Inflammatory macrophage (primary cell): Measurements from ENCODE around the gene ATP6V1G1.
"Not testable (repeated sequence)": the region's sequence is repeated elsewhere in the genome, so short reads cannot be mapped to it uniquely, and the experiment has no call there.

ENCODE experiments used
- DNase-seq, 2 donors: peaks; one replicate each; pipeline ENCODE4 v3.0.0-alpha.2; 2020 to 2022

Gene ATP6V1G1

GRCh38 chr9:114580609-114581193 is 6.9 kb upstream of the ATP6V1G1 start:
- no peak for DNase-seq

GRCh38 chr9:114583371-114584155 is 4.0 kb upstream of the ATP6V1G1 start:
- no peak for DNase-seq

DNA sequence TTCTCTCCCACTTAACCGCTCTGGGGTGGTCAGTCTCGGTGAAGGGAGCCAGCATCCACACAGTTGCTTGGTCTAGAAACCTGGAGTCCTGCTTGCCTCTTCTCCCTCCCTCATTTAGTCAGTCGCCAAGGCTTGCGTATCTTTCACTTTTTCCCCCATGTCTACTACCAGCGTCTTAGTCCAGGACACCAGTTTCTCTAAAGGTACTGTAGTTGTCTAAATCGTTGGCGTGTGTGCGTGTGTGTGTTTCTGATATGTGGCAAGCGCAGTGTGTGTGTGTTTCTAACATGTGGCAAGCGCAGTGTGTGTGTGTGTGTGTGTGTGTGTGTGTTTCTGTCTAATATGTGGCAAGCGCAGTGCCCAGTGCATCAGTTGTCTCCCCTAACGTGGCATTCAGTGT is 641 bp downstream of the ATP6V1G1 start:
- peak; percentile 55 to 62 for DNase-seq

DNA sequence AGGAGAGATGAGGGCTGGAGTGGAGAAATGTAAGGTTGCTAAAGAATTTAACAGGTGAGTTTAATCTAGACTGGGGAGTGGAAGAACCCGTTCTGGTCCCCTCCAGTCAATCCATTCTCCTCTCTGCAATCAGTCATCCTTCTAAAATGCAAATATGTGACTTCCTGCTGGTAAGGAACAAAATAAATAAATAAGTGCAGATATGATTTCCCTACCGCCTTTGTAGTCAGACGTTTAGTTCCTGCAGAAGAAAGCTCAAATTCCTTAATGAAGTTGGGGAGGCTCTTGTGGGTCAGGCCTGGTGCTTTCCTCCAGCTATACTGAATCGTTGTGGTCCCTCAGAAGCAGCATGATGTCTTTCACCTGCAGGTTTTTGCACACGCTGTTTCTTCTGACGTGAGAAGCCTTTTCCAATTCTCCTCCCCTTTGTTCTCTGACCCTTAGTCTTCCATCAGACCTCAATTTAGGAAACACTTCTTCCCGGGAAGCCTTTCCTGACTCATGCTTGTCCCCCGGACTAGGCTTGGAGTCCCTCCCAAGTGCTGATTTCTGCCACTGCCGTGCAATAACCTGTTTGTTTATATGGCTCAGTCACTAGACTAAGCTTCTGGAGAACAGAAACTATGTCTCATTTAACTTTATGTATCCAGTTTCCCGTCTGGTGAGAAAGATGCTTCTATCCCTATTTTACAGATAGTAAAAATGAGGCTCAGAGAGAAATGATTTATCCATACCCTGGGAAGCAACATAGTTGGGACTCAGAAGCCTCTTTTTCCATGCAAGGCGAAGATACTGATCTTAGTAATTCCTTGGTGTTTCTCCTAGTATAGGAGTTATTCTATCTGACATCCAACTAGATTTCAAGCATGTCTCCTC is 1.3 kb downstream of the ATP6V1G1 start:
- DNase-seq, result peak in 1 of 2 donors; percentile 15

- no peak for DNase-seq
These were observed 2.8 kb downstream of the ATP6V1G1 start for GRCh38 chr9:114590328-114590727.

- peak; percentile 36 to 37 for DNase-seq
These were observed 3.8 kb downstream of the ATP6V1G1 start for GRCh38 chr9:114591291-114591787.

- DNase-seq, result no peak
These were observed 4.3 kb downstream of the ATP6V1G1 start for GRCh38 chr9:114591849-114592248.

DNA sequence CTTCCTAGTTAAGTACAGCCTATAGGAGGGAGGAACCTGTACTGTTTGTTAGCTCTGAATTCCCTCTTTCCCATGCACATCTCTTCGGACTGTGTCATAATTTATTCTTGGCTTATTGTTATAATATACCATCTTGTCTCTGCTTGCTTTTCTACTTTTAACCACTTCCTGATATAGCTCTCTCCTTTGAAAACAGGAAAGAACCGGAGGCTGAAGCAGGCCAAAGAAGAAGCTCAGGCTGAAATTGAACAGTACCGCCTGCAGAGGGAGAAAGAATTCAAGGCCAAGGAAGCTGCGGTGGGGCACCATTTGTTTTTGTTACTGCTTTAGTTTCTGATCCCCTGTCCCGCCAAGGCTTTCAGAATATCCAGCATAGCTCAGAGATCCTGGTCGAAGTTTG is 4.8 kb downstream of the ATP6V1G1 start:
- DNase-seq, result peak; percentile 68 to 70

DNA sequence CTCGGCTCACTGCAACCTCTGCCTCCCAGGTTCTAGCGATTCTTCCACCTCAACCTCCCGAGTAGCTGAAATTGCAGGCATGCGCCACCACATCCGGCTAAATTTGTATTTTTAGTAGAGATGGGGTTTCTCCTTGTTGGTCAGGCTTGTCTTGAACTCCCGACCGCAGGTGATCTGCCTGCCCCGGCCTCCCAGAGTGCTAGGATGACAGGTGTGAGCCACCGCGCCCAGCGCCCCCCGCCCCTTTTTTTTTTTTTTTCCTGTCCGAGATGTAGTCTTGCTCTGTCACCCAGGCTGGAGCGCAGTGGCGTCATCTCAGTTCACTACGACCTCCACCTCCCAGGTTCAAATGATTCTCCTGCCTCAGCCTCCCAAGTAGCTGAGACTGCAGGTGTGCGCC is 6.6 kb downstream of the ATP6V1G1 start:
- DNase-seq, result no peak

DNA sequence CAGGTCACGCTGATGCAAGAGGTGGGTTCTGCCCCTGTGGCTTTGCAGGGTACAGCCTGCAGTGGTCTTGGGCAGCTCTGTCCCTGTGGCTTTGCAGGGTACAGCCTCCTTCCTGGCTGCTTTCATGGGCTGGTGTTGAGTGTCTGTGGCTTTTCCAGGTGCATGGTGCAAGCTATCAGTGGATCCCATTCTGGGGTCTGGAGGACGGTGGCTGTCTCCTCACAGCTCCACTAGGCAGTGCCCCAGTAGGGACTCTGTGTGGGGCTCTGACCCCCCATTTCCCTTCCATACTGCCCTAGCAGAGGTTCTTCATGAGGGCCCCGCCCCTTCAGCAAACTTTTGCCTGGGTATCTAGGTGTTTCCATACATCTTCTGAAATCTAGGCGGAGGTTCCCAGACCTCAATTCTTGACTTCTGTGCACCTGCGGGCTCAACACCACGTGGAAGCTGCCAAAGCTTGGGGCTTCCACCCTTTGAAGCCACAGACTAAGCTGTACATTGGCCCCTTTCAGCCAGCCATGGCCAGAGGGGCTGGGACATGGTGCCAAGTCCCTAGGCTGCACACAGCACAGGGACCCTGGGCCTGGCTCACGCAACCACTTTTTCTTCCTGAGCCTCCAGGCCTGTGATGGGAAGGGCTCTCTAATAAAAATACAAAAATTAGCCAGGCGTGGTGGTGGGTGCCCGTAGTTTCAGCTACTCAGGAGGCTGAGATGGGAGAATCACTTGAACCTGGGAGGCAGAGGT is 13.1 kb downstream of the ATP6V1G1 start:
- DNase-seq, result not testable (repeated sequence)

- DNase-seq, result not testable (repeated sequence)
These were observed 14.2 kb downstream of the ATP6V1G1 start for GRCh38 chr9:114601787-114602186.

DNA sequence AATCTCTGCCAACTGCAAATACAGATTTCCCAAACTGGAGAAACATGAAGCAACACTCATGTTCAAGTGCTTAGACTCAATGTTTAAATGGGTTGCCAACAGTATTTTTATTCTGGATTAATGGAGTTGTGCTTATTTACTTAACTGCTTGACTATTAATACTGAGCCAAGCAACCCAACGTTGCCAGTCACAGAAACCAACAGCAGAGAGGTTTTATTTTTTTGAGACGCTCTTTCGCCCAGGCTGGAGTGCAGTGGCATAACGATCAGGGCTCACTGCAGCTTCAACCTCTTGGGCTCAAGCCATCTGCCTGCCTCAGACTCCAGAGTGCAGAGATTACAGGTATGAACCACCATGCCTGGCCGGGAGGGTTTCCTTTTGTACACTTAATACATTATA is 15.1 kb downstream of the ATP6V1G1 start:
- no peak for DNase-seq

GRCh38 chr9:114603248-114603647 is 15.7 kb downstream of the ATP6V1G1 start:
- no peak for DNase-seq

DNA sequence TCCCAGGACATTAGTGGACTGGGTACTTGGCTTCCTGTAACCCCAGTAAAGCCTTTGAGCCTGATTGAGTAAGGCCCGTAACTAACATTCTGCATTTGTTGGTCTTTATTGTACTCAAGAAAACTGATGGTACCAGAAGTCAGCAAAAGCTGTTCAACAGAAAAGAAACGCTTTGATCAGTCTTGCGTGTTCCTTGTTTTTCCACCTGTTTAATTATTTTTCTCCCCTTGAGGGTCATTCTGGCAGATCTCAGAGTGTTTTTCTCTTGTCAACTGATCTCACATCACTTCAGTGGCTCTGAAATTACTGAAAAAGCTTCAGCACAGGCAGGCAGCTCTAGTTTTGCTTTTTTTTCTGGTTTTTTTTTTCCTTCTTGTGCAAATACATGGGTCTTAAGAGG is 17.4 kb downstream of the ATP6V1G1 start:
- DNase-seq, result no peak

- no peak for DNase-seq
These were observed 18.5 kb downstream of the ATP6V1G1 start for GRCh38 chr9:114606068-114606467.

DNA sequence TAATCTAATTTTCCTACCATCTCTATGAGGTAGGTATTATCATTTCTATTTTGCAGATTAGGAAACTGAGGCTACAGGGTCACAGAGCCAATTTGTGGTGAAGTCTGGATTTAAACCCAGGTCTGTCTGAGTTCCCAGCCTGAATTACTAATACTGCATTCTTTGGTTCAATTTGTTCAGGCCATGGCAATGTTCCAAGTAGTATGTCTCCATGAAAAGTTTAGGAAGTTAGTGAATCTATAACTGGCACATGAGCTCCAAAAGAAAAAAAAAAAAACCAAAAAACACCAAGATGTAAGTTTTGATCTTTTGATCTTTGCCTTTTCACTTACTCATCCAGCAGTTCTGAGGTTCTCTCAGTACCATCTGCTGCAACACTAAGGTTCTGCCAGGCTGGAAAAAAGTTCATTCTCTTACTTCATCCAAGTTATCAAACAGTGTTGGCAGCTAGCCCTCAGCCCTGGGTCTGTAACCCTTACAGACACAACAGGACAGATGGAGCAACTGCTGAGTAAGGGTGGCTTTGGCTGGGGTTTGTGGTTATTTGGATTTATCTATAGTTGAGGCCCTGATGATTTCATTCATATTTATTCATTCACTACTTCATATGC is 19.1 kb downstream of the ATP6V1G1 start:
- DNase-seq, result no peak

DNA sequence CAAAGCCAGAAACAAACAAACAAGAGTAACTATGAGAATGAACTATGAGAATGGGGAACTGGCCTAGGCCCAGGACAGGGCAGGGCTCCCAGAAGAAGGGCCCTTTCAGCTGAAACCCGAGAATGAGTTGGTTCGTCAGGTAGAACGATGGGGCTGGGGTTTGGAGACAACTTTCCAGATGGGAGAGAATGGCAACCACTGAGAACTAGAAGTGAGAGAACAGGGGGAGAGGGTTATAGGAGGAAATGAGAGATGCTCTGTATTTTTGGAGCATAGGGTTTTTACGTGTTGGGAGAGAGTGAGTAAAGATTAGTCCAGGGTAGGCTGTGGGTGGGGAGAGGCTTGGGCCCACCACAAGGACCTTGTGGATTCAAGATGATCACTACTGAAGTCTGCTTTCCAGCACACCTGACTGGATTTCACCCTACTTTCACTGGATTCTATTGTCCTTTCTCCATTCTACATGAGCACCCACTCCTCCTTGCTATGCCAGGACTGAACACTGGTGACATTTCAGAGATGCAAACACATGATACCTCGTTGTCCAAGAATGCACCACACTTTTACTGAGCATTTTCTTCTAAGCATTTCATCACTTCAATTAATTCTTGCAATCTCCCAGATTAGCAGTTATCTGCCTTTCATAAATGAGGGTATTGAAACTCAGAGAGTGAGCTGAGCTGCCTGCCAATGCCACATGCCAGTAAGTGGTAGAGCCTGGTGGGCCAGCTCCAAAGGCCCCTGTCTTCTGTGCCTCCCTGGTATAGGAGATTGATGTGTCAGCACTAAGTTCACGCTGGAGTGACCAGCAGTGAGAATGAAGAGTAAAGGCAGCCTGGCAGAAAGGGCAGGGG is 20.3 kb downstream of the ATP6V1G1 start:
- no peak for DNase-seq

GRCh38 chr9:114608525-114608796 is 20.9 kb downstream of the ATP6V1G1 start:
- DNase-seq, result no peak

DNA sequence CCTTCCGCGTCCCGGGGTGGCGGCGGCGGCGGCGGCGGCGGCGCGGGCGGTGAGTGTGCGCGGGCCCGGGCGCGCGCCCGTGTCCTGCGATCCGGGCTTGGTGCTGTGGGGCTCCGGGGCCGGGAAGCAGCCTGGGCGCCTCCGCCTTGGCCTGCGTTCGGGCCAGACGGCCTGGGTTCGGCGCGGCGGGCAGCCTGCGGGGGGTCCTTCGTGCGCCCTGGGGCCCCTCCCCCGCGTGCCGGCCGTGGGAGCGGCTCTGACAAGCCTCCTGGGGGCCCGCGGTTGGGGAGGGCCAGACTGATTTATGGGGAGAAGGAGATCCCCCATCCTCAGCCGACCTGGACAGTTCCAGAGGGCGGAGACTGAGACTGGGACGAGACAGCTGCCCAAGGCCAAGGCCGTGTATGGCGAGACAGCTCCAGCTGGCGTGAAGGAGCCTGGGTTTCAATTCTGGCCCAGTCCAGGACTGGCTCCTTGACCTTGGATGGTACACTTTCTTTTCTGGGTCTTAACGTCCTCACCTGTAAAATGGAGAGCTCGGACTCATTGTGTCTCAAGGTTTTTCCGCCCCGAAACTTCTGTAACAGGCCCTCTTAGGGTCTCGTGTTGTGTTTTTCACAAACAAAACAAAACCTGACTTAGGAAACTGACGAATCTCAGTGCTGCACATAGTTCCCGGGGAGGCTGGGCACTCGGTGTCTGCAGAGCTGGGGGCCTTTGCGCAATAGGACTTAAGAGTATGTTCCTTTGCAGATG is 24.1 kb downstream of the ATP6V1G1 start:
- peak; percentile 59 to 66 for DNase-seq

DNA sequence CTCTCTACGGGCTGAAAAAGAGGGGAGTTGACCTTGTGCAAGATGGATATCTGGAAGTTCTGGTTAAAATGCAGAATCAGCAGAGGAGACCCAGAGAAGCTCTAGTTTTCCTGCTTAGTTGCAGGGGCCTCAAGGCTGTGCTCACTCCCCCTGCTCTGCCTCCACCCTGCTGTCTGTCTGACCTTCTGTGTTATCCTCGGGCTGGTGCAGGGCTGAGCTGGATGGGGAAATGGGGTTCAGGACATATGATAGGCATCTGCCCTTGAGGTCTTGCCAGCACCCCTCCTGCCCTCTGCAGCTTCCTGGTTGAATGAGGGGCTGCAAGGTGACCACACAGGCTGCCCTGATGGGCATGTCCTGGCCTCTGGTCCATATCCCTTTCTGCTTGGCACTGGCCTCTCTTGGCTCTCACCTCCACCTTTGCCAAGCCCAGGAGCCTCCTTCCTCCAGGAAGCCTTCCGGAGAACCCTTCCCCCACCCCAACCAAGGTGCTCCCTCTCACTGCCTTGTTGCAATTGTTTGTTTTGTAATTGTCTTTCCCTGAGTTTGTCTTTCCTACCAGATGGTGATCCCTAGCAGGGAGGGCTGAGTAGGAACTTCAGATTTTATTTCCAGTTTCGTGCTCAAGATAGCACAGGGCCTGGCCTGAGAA is 24.8 kb downstream of the ATP6V1G1 start:
- no peak for DNase-seq
